Measurements from ENCODE around the gene CSMD2. TPM values are rescaled to one million over a fixed set of nuclear protein-coding genes. Genes with fewer than 3 reads are reported as not detected.

Gene CSMD2
- total and polyA plus RNA-seq, 7 donors = 0.02 to 0.32 (median 0.10) TPM

- WGBS, 3 donors = 87 to 97% (median 93%) methylated on average over 2 of the region's 2 CpGs
- H3K27me3 ChIP-seq (ENCODE audit: insufficient read depth in 3 of 3, low read length in 2 of 3) = no peaks in the 10 kb centered on the region
- TF ChIP-seq CTCF (IDR thresholded peaks at IDR 0.05) = no peak
- intact Hi-C loops (cut with DNase I) = no loop called here
- DNase-seq (no peak), ATAC-seq (no peak)
- no peak overlapping the region for H3K4me3 ChIP-seq
- no peaks in the 10 kb centered on the region for H3K4me1 ChIP-seq
- no peaks in the 10 kb centered on the region for H3K36me3 ChIP-seq (ENCODE audit: insufficient read depth in 1 of 2, low read depth in 1 of 2)
- no peak overlapping the region for H3K27ac ChIP-seq
- no peaks in the 10 kb centered on the region for H3K9me3 ChIP-seq
Observed at GRCh38 chr1:33721301-33721815, 443.7 kb downstream of the CSMD2 start.

GRCh38 chr1:33719771-33720670 is 445.0 kb downstream of the CSMD2 start:
- intact Hi-C loops (cut with DNase I) = no loop called here
- no peaks in the 10 kb centered on the region for H3K4me1 ChIP-seq
- no peak overlapping the region for H3K4me3 ChIP-seq
- no peaks in the 10 kb centered on the region for H3K36me3 ChIP-seq (ENCODE audit: insufficient read depth in 1 of 2, low read depth in 1 of 2)
- DNase-seq (no peak), ATAC-seq (no peak)
- WGBS, 3 donors = 51 to 59% (median 54%) methylated on average over 8 of the region's 8 CpGs
- H3K27ac ChIP-seq = no peak overlapping the region
- no peak for TF ChIP-seq CTCF (IDR thresholded peaks at IDR 0.05)
- no peaks in the 10 kb centered on the region for H3K27me3 ChIP-seq (ENCODE audit: insufficient read depth in 3 of 3, low read length in 2 of 3)
- H3K9me3 ChIP-seq = no peaks in the 10 kb centered on the region

- Histone ChIP-seq H3K27ac (no peak overlapping the region), H3K4me3 (no peak overlapping the region), H3K36me3 (ENCODE audit: insufficient read depth in 1 of 2, low read depth in 1 of 2) (no peaks in the 10 kb centered on the region), H3K4me1 (no peaks in the 10 kb centered on the region), H3K9me3 (no peaks in the 10 kb centered on the region), H3K27me3 (ENCODE audit: insufficient read depth in 3 of 3, low read length in 2 of 3) (no peaks in the 10 kb centered on the region)
- WGBS, 3 donors = 89 to 91% (median 89%) methylated on average over 4 of the region's 4 CpGs
- no peak for DNase-seq
- TF ChIP-seq CTCF (IDR thresholded peaks at IDR 0.05) = no peak
- no peak for ATAC-seq
- intact Hi-C loops (cut with DNase I) = no loop called here
Observed at GRCh38 chr1:33719326-33719725, 445.7 kb downstream of the CSMD2 start.

GRCh38 chr1:33718186-33718585 is 446.8 kb downstream of the CSMD2 start:
- intact Hi-C loops (cut with DNase I) = no loop called here

More at GRCh38 chr1:33718186-33718585, 446.8 kb downstream of the CSMD2 start:
- ATAC-seq (no peak), DNase-seq (no peak)
- H3K4me3 ChIP-seq = no peak overlapping the region
- no peaks in the 10 kb centered on the region for H3K4me1 ChIP-seq
- no peak overlapping the region for H3K27ac ChIP-seq
- no peaks in the 10 kb centered on the region for H3K27me3 ChIP-seq (ENCODE audit: insufficient read depth in 3 of 3, low read length in 2 of 3)
- H3K9me3 ChIP-seq = no peaks in the 10 kb centered on the region
- 84 to 87% (median 86%) methylated on average over 3 of the region's 3 CpGs for WGBS, 3 donors
- TF ChIP-seq CTCF (IDR thresholded peaks at IDR 0.05) = no peak
- H3K36me3 ChIP-seq (ENCODE audit: insufficient read depth in 1 of 2, low read depth in 1 of 2) = no peaks in the 10 kb centered on the region

Measured in psoas muscle (tissue), 8 donors.